Measurements from ENCODE around the gene OR10AD1. TPM values are rescaled to one million over a fixed set of nuclear protein-coding genes. Genes with fewer than 3 reads are reported as not detected.

OR10AD1 gene
- total RNA-seq, 1 donor from 2014 or later = not detected

- Mint-ChIP-seq H3K4me3 (no peak overlapping the region), H3K4me1 (peaks cover 6% of the 10 kb centered on the region), H3K27me3 (ENCODE audit: insufficient read depth, low read depth) (no peaks in the 10 kb centered on the region), H3K27ac (no peak overlapping the region), H3K9me3 (peaks cover 41% of the 10 kb centered on the region), H3K36me3 (peaks cover 27% of the 10 kb centered on the region)
- H3K79me2 ChIP-seq (ENCODE audit: low read depth) = no peaks in the 10 kb centered on the region
- H3K36me3 ChIP-seq = no peaks in the 10 kb centered on the region
- peaks cover 7% of the 10 kb centered on the region for H3K9me3 ChIP-seq (ENCODE audit: low read depth)
- H3K27ac ChIP-seq = no peak overlapping the region
- H3K4me3 ChIP-seq = no peak overlapping the region
- no peak overlapping the region for H3K4me2 ChIP-seq
- H3F3A ChIP-seq (ENCODE audit: low read depth) = peaks cover 9% of the 10 kb centered on the region
- no peak overlapping the region for H2AFZ ChIP-seq (replicated peaks)
- no peak overlapping the region for H3K9ac ChIP-seq
- H3K4me1 ChIP-seq = no peaks in the 10 kb centered on the region
- H3K27me3 ChIP-seq = peaks cover 37% of the 10 kb centered on the region
- no peak for DNase-seq (ENCODE audit: low spot score)
- TF ChIP-seq EZH2 (IDR thresholded peaks at IDR 0.05) (no peak), CTCF (IDR thresholded peaks at IDR 0.05) (no peak), EZH2phosphoT487 (IDR thresholded peaks at IDR 0.05) (no peak)
- no peaks in the 10 kb centered on the region for H4K20me1 ChIP-seq (ENCODE audit: low read depth)
Measured at GRCh38 chr12:48202766-48203165, 326 bp downstream of the OR10AD1 start.

- H3K9ac ChIP-seq = no peak overlapping the region
- TF ChIP-seq EZH2phosphoT487 (IDR thresholded peaks at IDR 0.05) (no peak), EZH2 (IDR thresholded peaks at IDR 0.05) (no peak), CTCF (IDR thresholded peaks at IDR 0.05) (no peak)
- Mint-ChIP-seq H3K27ac (no peak overlapping the region), H3K4me3 (no peak overlapping the region), H3K27me3 (ENCODE audit: insufficient read depth, low read depth) (no peaks in the 10 kb centered on the region), H3K36me3 (peaks cover 20% of the 10 kb centered on the region), H3K9me3 (peaks cover 29% of the 10 kb centered on the region), H3K4me1 (peaks cover 6% of the 10 kb centered on the region)
- no peaks in the 10 kb centered on the region for H3K9me3 ChIP-seq (ENCODE audit: low read depth)
- H2AFZ ChIP-seq (replicated peaks) = no peak overlapping the region
- no peaks in the 10 kb centered on the region for H4K20me1 ChIP-seq (ENCODE audit: low read depth)
- DNase-seq (ENCODE audit: low spot score) = no peak
- H3K4me2 ChIP-seq = no peak overlapping the region
- peaks cover 37% of the 10 kb centered on the region for H3K27me3 ChIP-seq
- no peaks in the 10 kb centered on the region for H3K79me2 ChIP-seq (ENCODE audit: low read depth)
- no peak overlapping the region for H3K27ac ChIP-seq
- no peak overlapping the region for H3K4me3 ChIP-seq
- no peaks in the 10 kb centered on the region for H3K36me3 ChIP-seq
- H3F3A ChIP-seq (ENCODE audit: low read depth) = peaks cover 17% of the 10 kb centered on the region
- peaks cover 6% of the 10 kb centered on the region for H3K4me1 ChIP-seq
Measured at GRCh38 chr12:48201516-48201915, 1.6 kb downstream of the OR10AD1 start.

GRCh38 chr12:48201091-48201490 lies 2.0 kb downstream of the OR10AD1 start:
- Histone ChIP-seq H3K9me3 (ENCODE audit: low read depth) (no peaks in the 10 kb centered on the region), H3K9ac (no peak overlapping the region), H3K36me3 (no peaks in the 10 kb centered on the region), H3K4me1 (peaks cover 6% of the 10 kb centered on the region), H3K27ac (no peak overlapping the region), H3F3A (ENCODE audit: low read depth) (peaks cover 17% of the 10 kb centered on the region), H3K79me2 (ENCODE audit: low read depth) (no peaks in the 10 kb centered on the region), H3K4me2 (no peak overlapping the region), H3K27me3 (peaks cover 38% of the 10 kb centered on the region), H3K4me3 (no peak overlapping the region), H4K20me1 (ENCODE audit: low read depth) (no peaks in the 10 kb centered on the region), H2AFZ (replicated peaks) (no peak overlapping the region)
- Mint-ChIP-seq H3K27ac (no peak overlapping the region), H3K4me1 (peaks cover 6% of the 10 kb centered on the region), H3K27me3 (ENCODE audit: insufficient read depth, low read depth) (no peaks in the 10 kb centered on the region), H3K9me3 (peaks cover 25% of the 10 kb centered on the region), H3K4me3 (no peak overlapping the region), H3K36me3 (peaks cover 17% of the 10 kb centered on the region)
- TF ChIP-seq EZH2phosphoT487 (IDR thresholded peaks at IDR 0.05) (no peak), CTCF (IDR thresholded peaks at IDR 0.05) (no peak), EZH2 (IDR thresholded peaks at IDR 0.05) (no peak)
- no peak for DNase-seq (ENCODE audit: low spot score)

Measured in neural progenitor cell (in vitro differentiated cells).